ENCODE data around the gene KCNB1.

Gene KCNB1

DNA sequence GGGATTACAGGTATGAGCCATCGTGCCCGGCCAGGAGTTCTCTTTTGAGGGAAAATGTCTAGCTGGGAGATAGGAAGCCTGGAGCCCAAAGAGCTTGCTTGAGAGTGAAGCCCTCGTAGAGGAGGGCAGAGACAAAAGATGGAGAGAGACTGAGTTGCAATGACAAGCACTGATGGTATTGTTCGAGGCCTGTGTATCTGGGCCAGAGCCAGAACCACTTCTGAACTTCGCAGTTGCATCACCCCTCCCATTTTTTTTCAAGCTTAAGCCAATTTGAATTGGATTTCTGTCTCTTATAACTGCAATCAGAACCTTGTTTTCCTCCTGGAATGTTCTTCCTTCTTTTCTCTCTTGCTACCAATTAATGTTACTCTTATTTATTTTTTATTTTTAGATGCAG is 83.1 kb downstream of the KCNB1 start:
- no peak overlapping the region for H3K4me3 ChIP-seq (ENCODE audit: low read depth, low read length)
- DNase-seq (ENCODE audit: low read depth), result no peak

DNA sequence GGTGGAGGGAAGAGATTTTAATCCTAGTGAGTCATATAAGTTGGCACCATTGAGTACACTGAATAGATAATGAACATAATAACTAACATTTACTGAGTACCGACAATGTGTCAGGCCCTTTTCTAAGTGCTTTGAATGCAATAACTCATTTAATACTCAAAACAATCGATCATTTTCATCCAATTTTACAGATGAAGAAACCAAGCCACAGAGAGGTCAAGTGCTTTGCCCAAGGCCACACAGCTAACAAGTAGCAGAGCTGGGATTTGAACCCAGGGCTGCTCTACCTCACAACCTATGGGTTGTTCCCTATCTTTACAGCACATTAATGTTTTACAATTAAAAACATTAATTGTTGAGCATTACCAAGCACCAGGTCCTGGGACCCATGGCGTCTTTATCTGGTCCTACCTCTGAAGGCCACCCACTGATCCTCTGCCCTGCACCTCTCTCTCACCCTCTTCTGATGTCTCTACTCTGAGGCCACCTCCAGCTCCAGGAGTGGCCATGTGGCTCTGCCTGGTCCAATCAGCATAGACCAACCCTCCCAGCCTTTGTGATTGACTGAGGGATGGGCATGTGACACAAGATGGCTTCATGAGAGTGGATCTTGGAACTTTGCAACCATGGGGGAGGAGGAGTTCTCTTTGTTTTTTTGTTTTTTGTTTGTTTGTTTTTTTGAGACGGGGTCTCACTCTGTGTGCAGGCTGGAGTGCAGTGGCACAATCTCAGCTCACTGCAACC is 83.9 kb downstream of the KCNB1 start:
- DNase-seq (ENCODE audit: low read depth), result no peak
- no peak overlapping the region for H3K4me3 ChIP-seq (ENCODE audit: low read depth, low read length)

DNA sequence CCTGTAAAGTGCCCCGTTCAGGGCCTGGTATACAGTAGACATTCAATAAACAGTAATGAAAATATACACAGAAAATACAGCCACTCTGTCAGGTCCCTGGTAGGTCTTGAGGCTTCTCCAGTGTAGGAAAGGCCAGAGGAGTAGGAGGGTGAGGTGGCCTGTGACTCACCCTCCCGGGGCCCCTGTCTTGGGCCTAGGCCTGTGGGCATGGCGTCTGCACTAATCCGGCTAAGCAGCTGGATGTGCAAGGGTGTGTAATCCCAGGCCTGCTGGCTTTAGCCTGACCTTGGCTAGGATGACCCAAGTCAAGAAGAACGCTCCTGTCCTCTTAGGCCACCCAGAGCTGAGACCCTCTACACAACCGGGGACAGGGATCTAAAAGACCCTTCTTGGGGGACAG is 84.9 kb downstream of the KCNB1 start:
- H3K4me3 ChIP-seq (ENCODE audit: low read depth, low read length), result no peak overlapping the region
- no peak for DNase-seq (ENCODE audit: low read depth)

DNA sequence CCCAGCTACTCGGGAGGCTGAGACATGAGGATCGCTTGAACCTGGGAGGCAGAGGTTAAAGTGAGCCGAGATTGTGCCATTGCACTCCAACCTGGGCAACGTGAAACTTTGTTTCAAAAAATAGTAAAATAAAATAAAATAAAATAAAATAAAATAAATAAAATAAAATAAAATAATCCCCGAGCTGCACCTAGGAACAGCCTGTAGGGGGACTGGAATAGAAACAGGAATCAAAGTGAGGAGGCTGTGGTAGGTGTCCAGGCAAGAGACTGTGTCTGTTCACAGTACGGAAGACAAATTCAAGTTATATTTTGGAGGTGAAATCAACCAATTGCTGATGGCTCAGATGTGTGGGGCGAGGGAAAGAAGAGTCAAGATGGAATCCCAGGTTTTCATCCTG is 86.2 kb downstream of the KCNB1 start:
- H3K4me3 ChIP-seq (ENCODE audit: low read depth, low read length), result no peak overlapping the region
- DNase-seq (ENCODE audit: low read depth), result no peak

- no peak for DNase-seq (ENCODE audit: low read depth)
- H3K4me3 ChIP-seq (ENCODE audit: low read depth, low read length), result no peak overlapping the region
Measured at GRCh38 chr20:49395659-49396058, 86.8 kb downstream of the KCNB1 start.

DNA sequence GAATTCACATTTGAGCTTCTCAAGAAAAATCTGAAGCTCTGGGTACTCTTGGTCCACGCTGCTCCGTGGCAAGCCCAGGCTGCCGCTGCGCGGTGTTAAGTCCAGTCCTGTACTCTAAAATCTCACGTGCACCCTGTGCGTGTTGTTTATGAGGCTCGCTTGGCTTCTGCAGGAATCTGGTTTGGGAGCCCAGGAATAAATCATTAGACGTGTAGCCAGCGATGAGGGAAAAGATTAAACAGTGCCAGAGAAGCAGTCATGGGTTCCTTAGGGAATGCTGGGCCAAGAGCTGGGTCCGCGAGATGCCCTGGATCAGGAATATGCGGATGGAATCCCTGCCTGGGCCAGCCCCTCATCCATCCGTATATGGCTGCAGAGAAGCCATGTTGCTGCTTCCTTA is 87.3 kb downstream of the KCNB1 start:
- H3K4me3 ChIP-seq (ENCODE audit: low read depth, low read length), result no peak overlapping the region
- DNase-seq (ENCODE audit: low read depth), result no peak

GRCh38 chr20:49394757-49395156 is 87.7 kb downstream of the KCNB1 start:
- DNase-seq (ENCODE audit: low read depth), result no peak

GRCh38 chr20:49394264-49394663 is 88.2 kb downstream of the KCNB1 start:
- no peak for DNase-seq (ENCODE audit: low read depth)
- H3K4me3 ChIP-seq (ENCODE audit: low read depth, low read length), result no peak overlapping the region

More at GRCh38 chr20:49394757-49395156, 87.7 kb downstream of the KCNB1 start:
- no peak overlapping the region for H3K4me3 ChIP-seq (ENCODE audit: low read depth, low read length)

GRCh38 chr20:49393803-49394202 is 88.7 kb downstream of the KCNB1 start:
- no peak for DNase-seq (ENCODE audit: low read depth)
- H3K4me3 ChIP-seq (ENCODE audit: low read depth, low read length), result no peak overlapping the region

GRCh38 chr20:49392745-49393144 is 89.7 kb downstream of the KCNB1 start:
- no peak for DNase-seq (ENCODE audit: low read depth)
- no peak overlapping the region for H3K4me3 ChIP-seq (ENCODE audit: low read depth, low read length)

- no peak for DNase-seq (ENCODE audit: low read depth)
Measured at GRCh38 chr20:49391404-49392245, 90.8 kb downstream of the KCNB1 start.

DNA sequence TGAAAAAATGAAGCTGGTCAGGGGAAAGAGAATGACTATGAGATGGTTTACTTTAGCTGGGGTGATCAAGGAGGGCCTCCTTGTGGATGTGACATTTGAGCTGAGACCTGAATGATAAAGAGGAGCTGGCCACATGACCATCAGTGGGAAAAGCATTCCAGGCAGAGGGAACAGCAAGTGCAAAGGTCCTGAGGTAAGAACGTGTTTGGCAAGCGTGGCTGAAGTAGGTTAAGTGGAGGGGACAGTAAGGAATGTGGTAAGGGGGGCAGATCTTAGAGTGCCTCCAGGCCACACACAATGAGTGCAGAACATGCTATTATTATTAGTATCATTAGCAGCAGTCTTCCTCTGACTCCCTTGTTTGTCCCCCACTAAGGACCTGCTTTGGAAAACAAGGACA is 92.6 kb downstream of the KCNB1 start:
- no peak overlapping the region for H3K4me3 ChIP-seq (ENCODE audit: low read depth, low read length)
- no peak for DNase-seq (ENCODE audit: low read depth)

More at GRCh38 chr20:49391404-49392245, 90.8 kb downstream of the KCNB1 start:
- no peak overlapping the region for H3K4me3 ChIP-seq (ENCODE audit: low read depth, low read length)

GRCh38 chr20:49388744-49389143 is 93.7 kb downstream of the KCNB1 start:
- no peak overlapping the region for H3K4me3 ChIP-seq (ENCODE audit: low read depth, low read length)
- DNase-seq (ENCODE audit: low read depth), result no peak

DNA sequence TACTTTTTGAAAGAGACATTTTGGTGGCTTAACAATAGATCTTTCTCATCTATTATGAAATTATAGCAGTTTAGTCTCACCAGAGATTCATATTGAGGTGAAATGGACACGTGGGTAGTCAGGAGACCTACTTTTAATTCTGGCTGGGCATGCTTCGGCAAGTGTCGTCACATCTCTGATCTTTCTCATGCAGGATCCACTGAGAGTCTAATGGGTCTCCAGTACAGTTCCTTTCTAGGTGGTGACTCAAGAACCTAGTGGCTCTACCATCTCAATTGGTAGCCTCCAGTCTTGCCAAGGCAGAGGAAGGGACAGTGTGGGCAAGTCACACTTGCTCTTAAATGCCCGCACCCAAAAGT is 94.9 kb downstream of the KCNB1 start:
- DNase-seq (ENCODE audit: low read depth), result no peak
- H3K4me3 ChIP-seq (ENCODE audit: low read depth, low read length), result no peak overlapping the region

DNA sequence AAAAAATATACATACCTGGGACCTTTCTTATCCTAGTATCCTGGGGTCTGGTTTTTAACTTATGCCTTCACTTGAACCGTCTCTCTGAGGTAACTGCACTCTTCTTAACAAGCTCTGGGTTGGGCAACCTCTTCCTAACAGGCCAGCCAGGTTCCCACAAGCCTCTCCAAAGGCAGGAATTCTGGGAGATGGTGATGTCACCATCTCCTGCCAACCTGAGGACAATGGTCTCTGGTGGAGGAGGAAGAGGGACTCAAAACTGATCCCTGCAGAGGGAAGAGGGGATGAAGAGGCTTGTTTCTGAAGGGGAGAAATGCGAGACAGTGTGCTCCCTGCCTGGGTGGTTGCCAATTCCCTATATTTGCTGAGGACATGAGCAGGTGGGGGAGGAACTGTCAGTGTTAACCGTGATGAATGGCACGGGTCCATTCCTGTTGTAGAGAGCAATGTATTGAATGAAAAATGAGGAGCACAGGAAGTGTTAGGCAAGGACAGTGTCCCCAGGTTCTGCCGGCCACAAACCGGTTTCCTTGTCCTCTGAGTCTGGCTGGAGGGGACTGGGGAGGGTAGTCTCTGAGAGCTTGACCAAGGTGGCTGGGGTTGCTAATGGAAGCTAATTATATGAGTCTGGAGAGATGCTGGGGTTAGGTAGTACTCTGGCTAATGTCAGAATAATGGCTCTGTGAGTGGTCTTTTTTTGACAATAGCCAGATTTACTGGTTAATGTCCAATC is 95.5 kb downstream of the KCNB1 start:
- DNase-seq (ENCODE audit: low read depth), result no peak
- no peak overlapping the region for H3K4me3 ChIP-seq (ENCODE audit: low read depth, low read length)

DNA sequence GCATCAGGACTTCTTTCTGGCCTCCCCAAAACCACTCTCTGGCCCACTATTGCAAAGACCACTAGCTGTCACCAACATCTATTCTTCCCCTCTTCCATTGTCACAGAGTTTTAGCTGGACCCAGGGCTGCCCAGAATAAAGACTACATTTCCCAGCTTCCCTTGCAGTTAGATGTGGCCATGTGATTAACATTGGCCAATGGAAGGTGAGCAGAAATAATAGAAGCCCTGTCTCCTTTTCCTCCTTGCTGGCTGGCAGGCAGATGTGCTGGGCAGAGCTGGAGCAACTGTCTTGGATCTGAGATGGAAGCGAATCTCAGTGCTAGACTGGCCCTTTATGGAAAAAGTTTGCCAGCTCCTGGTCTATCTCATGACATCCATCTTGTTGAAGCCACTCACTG is 97.0 kb downstream of the KCNB1 start:
- H3K4me3 ChIP-seq (ENCODE audit: low read depth, low read length), result no peak overlapping the region
- DNase-seq (ENCODE audit: low read depth), result no peak

- no peak for DNase-seq (ENCODE audit: low read depth)
- H3K4me3 ChIP-seq (ENCODE audit: low read depth, low read length), result no peak overlapping the region
Measured at GRCh38 chr20:49384437-49385434, 97.7 kb downstream of the KCNB1 start.

- no peak for DNase-seq (ENCODE audit: low read depth)
Measured at GRCh38 chr20:49381558-49382493, 100.6 kb downstream of the KCNB1 start.

More at GRCh38 chr20:49381558-49382493, 100.6 kb downstream of the KCNB1 start:
- H3K4me3 ChIP-seq (ENCODE audit: low read depth, low read length), result no peak overlapping the region

Data from skeletal muscle cell (primary cell).